HL-60 (cell line): Measurements from ENCODE around the gene BRMS1L.
A peak's percentile ranks its signal among the peaks of the same experiment; 100 is the strongest.

Experiments used
- DNase-seq, 2 experiments: peaks; one replicate each; pipeline ENCODE4 v3.0.0-alpha.2; 2010 to 2020; ENCODE audit warnings: low read depth in 1 of 2, low spot score in 1 of 2
- H3K27ac ChIP-seq: fragments of 250-450 bp; sonication (Bioruptor Pico); replicated peaks from 2 replicates; pipeline ENCODE4 v1.5.1; 2020; ENCODE audit warnings: mild to moderate bottlenecking, moderate library complexity
- H3K27me3 ChIP-seq: fragments of 250-450 bp; sonication (Bioruptor Pico); 2 replicates; pipeline ENCODE4 v1.5.1; 2021; ENCODE audit warnings: mild to moderate bottlenecking, moderate library complexity; ENCODE audit not compliant: insufficient read depth, poor library complexity, severe bottlenecking
- H3K4me3 ChIP-seq: replicated peaks from 2 replicates; pipeline ENCODE4 v1.5.1; 2011; ENCODE audit warnings: mild to moderate bottlenecking, control low read depth, low read length; ENCODE audit not compliant: insufficient read depth
- GABPA ChIP-seq: IDR thresholded peaks from 2 replicates; pipeline ENCODE4 v1.6.1; 2012; ENCODE audit warnings: low read depth
- POLR2AphosphoS5 ChIP-seq: IDR thresholded peaks from 2 replicates; pipeline ENCODE4 v1.6.1; 2012; ENCODE audit warnings: low read depth
- SPI1 ChIP-seq: IDR thresholded peaks from 2 replicates; pipeline ENCODE4 v1.6.1; 2012; ENCODE audit warnings: low read depth, mild to moderate bottlenecking, borderline replicate concordance
- TF ChIP-seq, protein P1 (sequence below): IDR thresholded peaks from 2 replicates; pipeline ENCODE4 v1.6.1; 2012; ENCODE audit warnings: low read depth; ENCODE audit not compliant: insufficient replicate concordance
- TF ChIP-seq, protein P2 (sequence below): IDR thresholded peaks from one replicate; pipeline ENCODE4 v1.5.1; 2011; ENCODE audit warnings: low read length, control low read depth, inconsistent platforms; ENCODE audit not compliant: insufficient read depth

Gene BRMS1L

DNA sequence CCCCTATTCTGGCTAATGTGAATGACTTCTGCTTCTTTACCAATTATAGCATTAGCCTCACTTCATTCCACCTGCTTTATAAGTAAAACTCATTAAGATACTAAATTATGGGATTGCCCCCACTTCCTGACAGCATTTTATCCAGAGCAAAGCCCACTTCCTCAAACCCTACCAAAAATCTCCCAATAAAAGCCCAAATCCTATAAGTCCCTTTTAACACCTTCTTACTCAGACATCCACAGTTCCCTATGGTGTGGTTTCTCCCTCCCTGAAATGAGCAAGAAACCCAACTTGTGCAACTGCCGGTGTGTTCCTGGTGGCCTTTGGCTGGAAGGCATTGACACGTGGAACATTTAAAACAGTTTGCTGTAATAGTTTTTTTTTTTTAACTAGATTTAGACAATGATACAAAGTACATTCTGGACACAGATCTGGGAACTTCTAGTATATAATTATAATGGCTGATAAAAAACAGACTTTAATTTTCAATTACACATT, 53.1 kb downstream of the BRMS1L start:
- Histone ChIP-seq H3K27me3 (no peaks in the 10 kb centered on the region), H3K4me3 (no peak overlapping the region), H3K27ac (peak overlapping the region; percentile 33)
- TF ChIP-seq, protein P1, sequence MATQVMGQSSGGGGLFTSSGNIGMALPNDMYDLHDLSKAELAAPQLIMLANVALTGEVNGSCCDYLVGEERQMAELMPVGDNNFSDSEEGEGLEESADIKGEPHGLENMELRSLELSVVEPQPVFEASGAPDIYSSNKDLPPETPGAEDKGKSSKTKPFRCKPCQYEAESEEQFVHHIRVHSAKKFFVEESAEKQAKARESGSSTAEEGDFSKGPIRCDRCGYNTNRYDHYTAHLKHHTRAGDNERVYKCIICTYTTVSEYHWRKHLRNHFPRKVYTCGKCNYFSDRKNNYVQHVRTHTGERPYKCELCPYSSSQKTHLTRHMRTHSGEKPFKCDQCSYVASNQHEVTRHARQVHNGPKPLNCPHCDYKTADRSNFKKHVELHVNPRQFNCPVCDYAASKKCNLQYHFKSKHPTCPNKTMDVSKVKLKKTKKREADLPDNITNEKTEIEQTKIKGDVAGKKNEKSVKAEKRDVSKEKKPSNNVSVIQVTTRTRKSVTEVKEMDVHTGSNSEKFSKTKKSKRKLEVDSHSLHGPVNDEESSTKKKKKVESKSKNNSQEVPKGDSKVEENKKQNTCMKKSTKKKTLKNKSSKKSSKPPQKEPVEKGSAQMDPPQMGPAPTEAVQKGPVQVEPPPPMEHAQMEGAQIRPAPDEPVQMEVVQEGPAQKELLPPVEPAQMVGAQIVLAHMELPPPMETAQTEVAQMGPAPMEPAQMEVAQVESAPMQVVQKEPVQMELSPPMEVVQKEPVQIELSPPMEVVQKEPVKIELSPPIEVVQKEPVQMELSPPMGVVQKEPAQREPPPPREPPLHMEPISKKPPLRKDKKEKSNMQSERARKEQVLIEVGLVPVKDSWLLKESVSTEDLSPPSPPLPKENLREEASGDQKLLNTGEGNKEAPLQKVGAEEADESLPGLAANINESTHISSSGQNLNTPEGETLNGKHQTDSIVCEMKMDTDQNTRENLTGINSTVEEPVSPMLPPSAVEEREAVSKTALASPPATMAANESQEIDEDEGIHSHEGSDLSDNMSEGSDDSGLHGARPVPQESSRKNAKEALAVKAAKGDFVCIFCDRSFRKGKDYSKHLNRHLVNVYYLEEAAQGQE, result no peak
- TF ChIP-seq, protein P2, sequence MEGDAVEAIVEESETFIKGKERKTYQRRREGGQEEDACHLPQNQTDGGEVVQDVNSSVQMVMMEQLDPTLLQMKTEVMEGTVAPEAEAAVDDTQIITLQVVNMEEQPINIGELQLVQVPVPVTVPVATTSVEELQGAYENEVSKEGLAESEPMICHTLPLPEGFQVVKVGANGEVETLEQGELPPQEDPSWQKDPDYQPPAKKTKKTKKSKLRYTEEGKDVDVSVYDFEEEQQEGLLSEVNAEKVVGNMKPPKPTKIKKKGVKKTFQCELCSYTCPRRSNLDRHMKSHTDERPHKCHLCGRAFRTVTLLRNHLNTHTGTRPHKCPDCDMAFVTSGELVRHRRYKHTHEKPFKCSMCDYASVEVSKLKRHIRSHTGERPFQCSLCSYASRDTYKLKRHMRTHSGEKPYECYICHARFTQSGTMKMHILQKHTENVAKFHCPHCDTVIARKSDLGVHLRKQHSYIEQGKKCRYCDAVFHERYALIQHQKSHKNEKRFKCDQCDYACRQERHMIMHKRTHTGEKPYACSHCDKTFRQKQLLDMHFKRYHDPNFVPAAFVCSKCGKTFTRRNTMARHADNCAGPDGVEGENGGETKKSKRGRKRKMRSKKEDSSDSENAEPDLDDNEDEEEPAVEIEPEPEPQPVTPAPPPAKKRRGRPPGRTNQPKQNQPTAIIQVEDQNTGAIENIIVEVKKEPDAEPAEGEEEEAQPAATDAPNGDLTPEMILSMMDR, result no peak
- TF ChIP-seq GABPA (no peak), SPI1 (peak; percentile 28; the same call in 1 of the 2 replicates), POLR2AphosphoS5 (no peak)
- DNase-seq, result peak; percentile 18 to 72

DNA sequence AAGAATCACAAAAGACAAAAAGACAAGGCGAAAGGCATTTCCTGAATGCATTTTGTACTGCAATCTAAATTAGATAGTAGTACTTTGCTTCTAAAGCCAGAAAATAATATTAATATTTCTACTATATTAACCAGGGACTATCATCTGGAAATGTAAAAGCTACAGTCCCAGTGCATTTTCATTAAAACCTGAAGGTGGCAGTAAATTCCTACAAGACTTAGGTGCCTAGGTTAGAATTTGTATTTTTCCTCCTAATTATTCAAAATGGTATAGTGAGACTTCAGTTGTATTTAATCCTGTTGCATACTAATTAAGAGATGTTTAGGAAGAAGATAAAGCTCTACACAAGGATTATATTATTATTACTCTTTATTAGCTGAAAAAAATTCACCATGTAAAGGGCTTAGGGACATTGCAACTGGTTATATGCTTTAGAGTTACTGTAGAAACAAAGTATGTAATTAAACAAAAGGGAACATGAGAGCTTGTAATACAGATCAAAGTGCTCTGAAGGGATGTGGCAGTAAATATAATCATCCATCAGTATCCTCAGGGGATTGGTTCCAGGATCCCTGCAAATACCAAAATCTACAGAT, 53.6 kb downstream of the BRMS1L start:
- TF ChIP-seq, protein P2, result peak; percentile 21
- TF ChIP-seq GABPA, result no peak
- Histone ChIP-seq H3K4me3 (no peak overlapping the region), H3K27ac (peak overlapping the region; percentile 33), H3K27me3 (no peaks in the 10 kb centered on the region)
- no peak for DNase-seq

DNA sequence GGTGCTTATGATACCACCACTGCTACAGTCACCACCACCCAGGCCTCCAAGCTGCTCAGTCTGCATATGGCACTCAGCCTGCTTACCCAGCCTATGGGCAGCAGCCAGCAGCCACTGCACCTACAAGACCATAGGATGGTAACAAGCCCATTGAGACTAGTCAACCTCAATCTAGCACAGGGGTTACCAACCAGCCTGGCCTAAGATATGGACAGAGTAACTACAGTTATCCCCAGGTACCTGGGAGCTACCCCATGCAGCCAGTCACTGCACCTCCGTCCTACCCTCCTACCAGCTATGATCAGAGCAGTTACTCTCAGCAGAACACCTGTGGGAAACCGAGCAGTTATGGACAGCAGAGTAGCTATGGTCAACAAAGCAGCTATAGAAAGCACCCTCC, 55.1 kb downstream of the BRMS1L start:
- H3K27me3 ChIP-seq, result no peaks in the 10 kb centered on the region
- no peak for DNase-seq
- H3K27ac ChIP-seq, result no peak overlapping the region
- TF ChIP-seq POLR2AphosphoS5, result no peak
- TF ChIP-seq, protein P2, result no peak
- TF ChIP-seq SPI1, result no peak
- no peak for TF ChIP-seq GABPA
- TF ChIP-seq, protein P1, result no peak
- H3K4me3 ChIP-seq, result no peak overlapping the region
